ENCODE measurements around the gene KDM6B.

Gene KDM6B

GRCh38 chr17:7882068-7882467 is 48.1 kb downstream of the KDM6B start:
- no peak for DNase-seq

- no peak for DNase-seq
Observed at GRCh38 chr17:7882629-7883028, 48.6 kb downstream of the KDM6B start.

All from stimulated activated CD4-positive, alpha-beta T cell treated with anti-CD3 and anti-CD28 coated beads, Interleukin-1b, Interleukin-23, amount 100 ng/mL, for 48 hours (primary cell).